ENCODE results near the gene KLK5.
A peak's percentile ranks its signal among the peaks of the same experiment; 100 is the strongest.

The KLK5 gene

DNA sequence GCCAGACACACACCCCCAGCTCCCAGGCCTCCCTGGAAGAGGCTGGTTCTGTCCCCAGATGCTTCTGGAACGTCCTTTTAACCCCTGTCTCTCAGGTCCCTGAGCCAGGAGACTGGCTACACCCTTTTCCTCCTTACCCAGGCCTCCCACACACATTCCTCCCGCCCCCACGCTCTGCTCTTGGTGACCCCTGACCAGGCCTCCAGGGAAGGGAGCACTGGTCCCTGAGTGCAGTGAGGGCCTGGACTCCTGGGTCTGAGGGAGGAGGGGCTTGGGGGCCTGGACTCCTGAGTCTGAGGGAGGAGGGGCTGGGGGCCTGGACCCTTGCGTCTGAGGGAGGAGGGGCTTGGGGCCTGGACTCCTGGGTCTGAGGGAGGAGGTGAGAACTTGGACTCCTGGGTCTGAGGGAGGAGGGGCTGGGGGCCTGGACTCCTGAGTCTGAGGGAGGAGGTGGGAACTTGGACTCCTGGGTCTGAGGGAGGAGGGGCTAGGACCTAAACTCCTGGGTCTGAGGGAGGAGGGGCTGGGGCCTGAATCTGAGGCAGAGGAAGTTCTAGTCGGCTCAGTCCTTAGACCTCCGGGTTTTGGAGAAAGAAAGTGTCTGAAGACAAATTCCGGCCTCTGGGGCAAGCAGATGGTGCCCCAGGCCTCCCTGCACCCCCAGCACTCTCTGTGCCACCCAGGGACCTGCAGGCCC is 16.0 kb upstream of the KLK5 start:
- no peak for DNase-seq

DNA sequence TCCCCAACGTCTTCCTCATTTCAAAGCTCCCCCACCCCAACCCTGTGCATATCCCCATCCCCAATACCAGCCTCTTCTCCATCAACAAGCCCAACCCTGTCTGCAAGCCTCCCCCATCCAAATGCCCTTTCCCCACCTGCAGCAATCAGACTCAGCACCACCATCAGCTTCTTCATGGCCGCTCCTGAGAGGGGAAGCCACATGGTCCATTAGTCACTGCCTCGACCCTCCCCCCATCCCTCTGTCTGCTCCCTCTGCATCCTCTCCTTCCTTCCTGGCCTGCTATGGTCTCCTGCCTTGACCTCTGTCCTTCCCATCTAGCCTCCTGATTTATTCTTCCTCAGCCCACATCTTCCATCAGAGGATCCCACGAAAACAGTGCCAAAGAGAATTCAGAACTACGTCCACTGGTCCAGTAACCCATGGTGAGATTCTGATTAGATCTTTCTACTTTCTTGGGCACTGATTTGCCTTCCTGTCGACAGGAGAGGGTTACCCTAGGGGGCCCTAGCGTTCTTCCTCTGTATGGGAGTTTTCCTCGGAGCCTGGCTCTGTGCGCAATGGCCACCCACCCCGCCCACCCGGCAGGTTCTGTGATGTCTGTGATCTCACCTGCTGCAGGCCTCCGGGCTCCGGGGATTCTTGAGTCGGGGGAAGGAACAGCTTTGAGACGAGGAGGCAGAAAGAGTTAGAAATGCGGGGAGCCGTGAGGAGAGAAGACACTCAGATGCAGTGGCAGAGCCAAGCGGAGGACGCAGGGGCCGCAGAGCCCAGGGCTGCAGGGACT is 15.3 kb upstream of the KLK5 start:
- no peak for DNase-seq

DNA sequence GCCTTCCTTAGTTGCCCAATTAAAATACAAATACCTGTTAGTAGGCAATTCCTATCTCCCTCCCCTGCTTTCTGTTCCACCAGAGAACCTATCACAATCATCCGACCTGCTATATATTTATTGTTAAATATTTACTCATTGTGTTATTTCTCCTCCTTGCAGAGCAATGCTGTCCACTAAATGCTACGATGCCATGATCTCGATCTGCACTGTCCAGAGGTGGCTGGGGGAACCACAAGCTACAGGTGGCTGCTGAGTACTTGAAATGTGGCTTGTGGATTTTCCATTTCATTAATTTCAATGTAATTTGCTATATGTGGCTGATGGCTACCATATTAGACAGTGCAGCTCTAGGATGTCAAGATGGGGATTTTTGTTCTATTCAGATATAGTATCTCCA is 11.4 kb upstream of the KLK5 start:
- DNase-seq: no peak

DNA sequence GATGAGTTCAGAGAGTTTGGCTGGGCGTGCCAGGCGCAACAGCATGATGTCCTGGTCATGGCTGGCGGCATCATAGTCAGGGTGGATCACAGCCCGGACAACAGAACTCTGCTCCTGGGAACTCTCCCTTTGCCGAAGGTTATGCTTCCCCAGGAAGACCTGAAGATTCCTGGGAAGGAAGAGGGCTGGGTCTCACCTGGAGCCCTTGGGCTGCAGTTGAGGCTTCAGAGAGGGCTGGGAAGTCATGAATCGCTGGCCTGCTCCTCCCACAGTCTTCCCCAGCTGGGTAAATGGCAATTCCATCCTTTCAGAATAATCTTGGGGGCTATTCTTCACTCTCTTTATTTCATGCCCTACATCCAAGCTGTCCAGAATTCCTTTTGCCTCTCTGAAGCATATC is 10.5 kb upstream of the KLK5 start:
- no peak for DNase-seq

GRCh38 chr19:50962245-50962644 is 9.4 kb upstream of the KLK5 start:
- DNase-seq: no peak

- DNase-seq: no peak
These were observed 7.1 kb upstream of the KLK5 start for GRCh38 chr19:50959731-50960500.

DNA sequence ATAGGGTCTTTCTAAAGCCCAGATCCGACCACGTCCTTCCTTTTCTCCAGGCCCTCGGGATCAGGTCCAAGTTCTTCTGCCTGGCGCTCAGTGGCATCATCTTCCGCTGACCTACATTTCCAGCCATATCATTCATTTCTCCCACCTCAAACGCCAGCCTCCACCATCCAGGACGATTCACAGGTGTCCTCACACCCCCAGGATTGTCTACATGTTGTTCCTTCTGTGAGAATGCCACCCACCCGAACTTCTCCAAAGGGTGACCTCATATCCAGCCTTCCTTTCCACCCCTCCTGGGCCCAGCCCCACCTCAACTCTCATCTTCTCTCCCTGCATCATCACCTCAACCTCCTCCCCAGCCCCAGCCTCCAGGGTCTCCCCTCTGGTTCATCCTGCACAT is 4.7 kb upstream of the KLK5 start:
- DNase-seq: no peak

DNA sequence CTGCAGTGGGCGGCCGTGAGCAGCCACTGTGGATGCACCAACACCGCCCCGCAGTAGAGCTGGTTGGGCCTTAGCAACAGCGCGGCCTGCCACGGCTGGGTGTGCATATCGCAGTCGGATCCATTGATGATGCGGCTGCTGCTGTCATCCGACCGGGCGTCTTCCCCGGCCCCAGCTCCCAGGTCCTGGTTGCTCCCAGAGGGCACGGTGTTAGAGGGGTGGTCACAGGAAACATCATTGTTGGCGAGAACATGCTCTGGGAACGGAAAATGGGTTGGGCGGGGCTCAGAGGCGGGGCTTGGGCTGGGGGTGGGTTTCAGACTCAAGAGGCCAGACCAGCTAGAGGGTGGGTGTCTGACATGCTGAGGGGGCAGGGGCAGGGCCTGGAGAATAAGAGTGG is 3.0 kb downstream of the KLK5 start:
- no peak for DNase-seq

DNA sequence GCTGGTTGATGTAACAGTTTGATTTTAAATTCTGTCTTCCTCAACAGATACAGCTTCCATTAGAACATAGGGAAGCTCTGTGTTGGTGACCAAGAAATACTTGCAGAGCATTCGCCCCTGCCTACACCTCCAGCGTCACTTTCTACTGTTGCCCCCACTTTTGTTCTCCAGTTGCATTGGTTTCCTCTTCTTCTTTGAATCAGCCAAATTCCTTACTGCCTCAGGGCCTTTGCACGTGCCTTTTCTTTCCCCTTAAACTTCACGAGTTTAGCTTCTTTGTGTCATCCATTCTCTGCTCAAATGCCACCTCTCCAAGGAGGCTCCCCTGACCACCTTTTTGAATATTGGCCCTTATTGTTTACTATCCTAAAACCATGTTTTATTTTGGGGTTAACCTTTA is 5.7 kb downstream of the KLK5 start:
- no peak for DNase-seq

DNA sequence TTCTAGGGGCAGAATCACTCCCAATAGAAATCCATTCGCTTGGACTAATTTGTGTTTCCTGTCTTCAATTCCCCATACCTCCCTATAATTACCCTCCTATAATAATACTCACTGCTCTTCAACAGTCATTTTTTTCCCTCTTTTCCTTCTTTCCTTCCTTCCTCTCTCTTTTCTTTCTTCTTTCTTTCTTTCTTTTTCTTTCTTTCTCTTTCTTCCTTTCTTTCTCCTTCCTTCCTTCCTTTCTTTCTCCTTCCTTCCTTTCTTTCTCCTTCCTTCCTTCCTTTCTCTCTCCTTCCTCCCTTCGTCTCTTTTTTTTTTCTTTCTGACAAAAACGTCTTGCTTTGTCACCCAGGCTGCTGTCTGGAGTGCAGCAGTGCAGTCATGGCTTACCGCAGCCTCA is 8.0 kb downstream of the KLK5 start:
- no peak for DNase-seq

DNA sequence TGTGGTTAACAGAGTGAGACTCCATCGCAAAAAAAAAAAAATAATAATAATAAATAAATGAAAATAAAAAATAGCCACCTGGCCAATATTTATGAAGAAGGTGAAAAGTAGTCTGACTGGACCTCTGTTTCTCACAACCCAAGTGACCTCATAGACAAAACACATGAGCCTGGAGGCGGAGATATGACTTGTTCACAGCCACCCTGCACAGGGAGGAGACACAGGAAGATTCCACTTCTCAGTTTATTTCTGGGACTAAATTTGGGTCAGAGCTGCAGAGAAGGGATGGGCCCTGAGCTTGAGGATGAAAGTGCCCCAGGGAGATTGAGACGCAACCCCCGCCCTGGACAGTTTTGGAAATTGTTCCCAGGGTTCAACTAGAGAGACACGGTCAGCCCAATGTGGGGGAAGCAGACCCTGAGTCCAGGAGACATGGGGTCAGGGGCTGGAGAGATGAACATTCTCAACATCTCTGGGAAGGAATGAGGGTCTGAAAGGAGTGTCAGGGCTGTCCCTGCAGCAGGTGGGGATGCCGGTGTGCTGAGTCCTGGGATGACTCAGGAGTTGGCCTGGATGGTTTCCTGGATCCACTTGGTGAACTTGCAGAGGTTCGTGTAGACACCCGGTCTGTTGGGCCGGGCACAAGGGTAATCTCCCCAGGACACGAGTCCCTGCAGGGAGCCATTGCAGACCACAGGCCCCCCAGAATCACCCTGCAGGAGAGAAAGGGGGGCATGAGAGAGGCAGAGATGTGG is 9.6 kb downstream of the KLK5 start:
- no peak for DNase-seq

GRCh38 chr19:50939596-50939995 is 13.2 kb downstream of the KLK5 start:
- DNase-seq: no peak

GRCh38 chr19:50933640-50934039 is 19.2 kb downstream of the KLK5 start:
- peak; percentile 34 for DNase-seq

- no peak for DNase-seq
These were observed 20.2 kb downstream of the KLK5 start for GRCh38 chr19:50932690-50933083.

- no peak for DNase-seq
These were observed 20.7 kb downstream of the KLK5 start for GRCh38 chr19:50932018-50932689.

DNA sequence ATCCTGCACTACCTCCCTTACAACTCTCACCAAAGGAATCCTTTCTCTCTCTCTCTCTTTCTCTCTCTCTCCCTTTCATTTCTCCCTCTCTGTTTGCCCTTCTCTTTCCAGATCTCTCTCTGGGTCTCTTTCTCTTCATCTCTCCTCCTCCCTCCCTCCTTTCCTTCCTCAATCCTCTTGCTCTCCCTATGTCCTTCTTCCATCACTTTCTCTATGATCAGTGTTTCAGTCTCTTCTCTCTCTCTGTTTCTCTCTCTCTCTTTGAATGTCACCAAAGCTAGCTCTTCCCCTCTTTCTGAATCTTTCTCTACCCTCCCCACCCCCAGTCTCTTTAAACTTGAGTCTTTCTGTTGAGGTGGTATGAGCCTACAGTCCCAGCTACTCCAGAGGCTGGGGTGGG is 21.8 kb downstream of the KLK5 start:
- DNase-seq: no peak

GRCh38 chr19:50928831-50929230 is 24.0 kb downstream of the KLK5 start:
- no peak for DNase-seq

- DNase-seq: no peak
These were observed 26.7 kb downstream of the KLK5 start for GRCh38 chr19:50926144-50926543.

- DNase-seq: no peak
These were observed 27.1 kb downstream of the KLK5 start for GRCh38 chr19:50925734-50926133.

DNA sequence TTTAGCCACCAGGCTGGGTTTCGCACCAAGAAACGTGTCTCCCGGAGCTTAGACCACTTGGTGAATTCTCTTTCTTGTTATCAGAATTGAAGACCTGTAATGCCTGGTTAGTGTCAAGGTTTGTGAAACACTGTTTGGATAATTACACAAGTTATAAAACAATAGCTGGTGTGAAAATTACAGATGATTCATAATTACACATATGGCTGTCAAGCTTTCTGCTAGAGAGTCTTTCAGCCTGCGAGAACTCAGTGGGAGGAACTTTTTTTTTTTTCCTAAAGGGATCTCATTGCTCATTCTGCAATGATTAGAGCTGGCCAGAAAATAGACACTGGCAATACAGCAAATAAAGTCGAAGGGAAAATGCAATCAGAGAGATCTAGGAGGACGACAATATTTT is 28.3 kb downstream of the KLK5 start:
- no peak for DNase-seq

- DNase-seq: peak; percentile 90
These were observed 30.5 kb downstream of the KLK5 start for GRCh38 chr19:50922317-50922853.
